Endometrium (tissue), 2 donors: ENCODE data around the gene OVOL2.

ENCODE experiments used
- FAIRE-seq: peaks from 2 replicates; lab custom pipeline; 2012; peaks lifted over from hg19 to GRCh38; lab: Jason Lieb, UNC
- donor health status: control.
- donor health status: control.

OVOL2 gene

DNA sequence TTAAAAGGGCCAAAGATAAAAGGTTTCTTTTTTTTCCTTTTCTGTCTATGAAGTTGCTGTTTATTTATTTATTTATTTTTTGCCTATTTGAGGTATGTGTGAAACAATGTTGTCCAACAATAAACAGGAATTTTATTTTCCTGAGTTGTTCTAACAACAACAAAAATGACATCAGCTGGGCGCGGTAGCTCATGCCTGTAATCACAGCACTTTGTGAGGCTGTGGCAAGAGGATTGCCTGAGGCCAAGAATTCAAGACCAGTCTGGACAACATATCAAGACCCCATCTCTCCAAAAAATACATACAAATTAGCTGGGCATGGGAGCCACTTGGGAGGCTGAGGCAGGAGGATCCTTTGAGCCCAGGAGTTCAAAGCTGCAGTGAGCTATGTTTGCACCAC, 44.8 kb downstream of the OVOL2 start:
- FAIRE-seq = no peak

DNA sequence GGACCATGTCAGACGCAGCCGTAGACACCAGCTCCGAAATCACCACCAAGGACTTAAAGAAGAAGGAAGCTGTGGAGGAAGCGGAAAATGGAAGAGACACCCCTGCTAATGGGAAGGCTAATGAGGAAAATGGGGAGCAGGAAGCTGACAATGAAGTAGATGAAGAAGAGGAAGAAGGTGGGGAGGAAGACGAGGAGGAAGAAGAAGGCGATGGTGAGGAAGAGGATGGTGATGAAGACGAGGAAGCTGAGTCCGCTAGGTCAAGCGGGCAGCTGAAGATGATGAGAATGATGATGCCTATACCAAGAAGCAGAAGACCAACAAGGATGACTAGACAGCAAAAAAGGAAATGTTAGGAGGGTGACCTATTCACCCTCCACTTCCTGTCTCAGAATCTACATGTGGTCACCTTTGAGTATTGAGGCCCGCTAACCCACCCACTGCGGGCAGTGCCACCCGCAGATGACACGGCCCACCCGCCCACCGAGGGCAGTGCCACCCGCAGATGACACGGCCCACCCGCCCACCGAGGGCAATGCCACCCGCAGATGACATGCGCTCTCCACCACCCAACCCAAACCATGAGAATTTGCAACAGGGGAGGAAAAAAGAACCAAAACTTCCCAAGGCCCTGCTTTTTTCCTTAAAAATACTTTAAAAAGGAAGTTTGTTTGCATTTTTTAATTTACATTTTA, 45.6 kb downstream of the OVOL2 start:
- no peak for FAIRE-seq

DNA sequence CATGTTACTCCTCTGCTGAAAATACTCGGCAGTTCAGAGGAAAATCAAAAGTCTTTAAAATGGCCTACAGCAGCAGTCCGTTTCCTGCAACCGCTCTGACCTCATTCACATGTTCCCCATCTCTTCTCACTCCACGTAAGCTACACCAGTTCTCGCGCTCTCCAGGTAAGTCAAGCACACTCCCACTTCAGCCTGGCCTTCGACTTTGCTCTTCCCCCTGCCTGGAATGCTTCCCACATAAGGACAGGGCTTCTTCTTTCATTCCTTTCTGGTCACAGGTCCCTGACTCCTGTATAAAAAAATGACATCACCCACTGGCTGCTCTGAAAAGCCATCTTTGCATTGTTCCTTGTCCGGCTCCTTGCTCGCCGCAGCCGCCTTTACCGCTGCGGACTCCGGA, 46.2 kb downstream of the OVOL2 start:
- no peak for FAIRE-seq

DNA sequence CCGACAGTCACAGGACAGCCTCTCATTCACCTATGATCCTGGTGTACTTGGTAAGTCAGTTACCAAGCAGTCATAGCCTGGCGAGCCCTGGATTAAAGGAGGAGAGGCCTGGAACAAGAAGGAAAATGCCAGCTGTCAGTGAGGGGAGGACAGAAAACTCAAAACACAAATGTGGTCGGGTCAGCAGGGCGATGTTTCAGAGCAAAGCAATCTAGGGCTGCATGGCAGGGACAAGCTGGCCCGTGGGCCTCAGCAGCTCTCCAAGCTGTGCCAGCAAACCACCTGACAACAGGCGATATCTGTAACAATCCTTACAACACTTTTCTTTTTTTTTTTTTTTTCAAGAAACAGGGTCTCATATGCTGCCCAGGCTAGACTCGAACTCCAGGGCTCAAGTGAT, 48.6 kb downstream of the OVOL2 start:
- FAIRE-seq = no peak

DNA sequence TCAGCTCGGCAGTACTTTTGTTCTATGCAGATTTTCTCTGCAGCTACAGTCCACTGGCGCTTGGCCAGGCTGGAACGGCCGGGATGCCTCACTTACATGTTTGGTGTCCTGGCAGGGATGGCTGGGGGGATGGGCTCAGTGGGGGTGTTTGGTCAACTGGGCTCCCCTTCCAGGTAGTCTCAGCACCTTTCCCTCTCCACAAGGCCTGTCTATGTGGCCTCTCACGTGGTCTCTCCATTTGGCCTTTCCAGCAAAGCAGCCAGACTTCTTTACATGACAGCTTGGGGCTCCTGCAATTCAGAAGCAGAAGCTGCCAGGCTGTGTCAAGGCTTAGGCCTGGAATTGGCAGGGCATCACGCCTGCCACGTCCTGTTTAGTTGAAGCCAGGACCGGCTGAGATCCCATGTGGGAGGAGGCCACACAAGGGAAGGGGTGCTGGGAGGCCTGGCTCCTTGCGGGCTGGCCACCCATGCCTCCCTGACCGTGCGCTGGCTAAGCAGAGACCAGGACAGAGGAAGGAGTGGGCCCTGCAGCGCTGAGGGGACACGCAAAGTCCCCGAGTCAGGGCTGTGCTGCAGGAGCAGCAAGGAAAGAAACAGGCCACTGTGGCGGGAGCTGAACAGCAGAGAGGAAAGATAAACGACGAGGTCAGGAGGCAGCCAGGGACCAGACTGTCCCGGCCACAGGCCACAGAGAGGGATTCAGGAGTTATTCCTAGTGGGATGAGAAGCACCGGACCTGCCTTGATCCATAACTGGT, 50.0 kb downstream of the OVOL2 start:
- no peak for FAIRE-seq

DNA sequence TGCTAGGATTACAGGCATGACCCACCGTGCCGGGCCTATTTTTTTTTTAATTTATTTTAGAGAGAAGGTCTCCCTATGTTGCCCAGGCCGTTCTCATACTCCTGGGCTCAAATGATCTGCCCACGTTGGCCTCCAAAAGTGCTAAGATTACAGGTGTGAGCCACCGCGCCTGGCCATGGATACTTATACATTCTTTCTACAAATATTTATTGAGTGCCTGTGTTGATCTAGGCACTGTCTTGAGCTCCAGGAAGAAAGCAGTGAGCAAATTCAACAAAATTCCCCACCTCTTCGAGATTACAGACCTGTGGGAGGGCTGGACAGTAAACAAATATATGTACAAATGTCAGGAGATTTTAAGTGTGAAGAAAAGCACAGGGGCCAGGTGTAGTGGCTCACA, 51.0 kb downstream of the OVOL2 start:
- no peak for FAIRE-seq

DNA sequence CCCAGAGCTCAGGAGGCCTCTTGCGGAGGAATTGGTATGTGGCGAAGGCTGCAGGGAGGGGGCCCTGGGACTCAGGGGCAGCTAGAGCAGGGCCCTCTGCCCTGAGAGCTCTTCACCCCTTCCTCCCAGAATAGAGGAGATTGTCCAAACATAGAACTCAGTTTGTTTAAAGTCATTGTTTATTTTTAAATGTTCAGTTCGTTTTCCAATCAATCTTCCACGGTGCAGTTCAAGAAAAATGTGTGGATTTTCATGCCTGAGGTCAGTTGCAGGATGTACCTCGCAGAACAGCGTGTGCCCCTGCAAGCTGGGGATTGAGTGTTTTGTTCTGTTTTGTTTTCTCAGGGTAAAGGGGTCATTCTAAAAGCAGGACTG, 51.7 kb downstream of the OVOL2 start:
- FAIRE-seq = no peak

DNA sequence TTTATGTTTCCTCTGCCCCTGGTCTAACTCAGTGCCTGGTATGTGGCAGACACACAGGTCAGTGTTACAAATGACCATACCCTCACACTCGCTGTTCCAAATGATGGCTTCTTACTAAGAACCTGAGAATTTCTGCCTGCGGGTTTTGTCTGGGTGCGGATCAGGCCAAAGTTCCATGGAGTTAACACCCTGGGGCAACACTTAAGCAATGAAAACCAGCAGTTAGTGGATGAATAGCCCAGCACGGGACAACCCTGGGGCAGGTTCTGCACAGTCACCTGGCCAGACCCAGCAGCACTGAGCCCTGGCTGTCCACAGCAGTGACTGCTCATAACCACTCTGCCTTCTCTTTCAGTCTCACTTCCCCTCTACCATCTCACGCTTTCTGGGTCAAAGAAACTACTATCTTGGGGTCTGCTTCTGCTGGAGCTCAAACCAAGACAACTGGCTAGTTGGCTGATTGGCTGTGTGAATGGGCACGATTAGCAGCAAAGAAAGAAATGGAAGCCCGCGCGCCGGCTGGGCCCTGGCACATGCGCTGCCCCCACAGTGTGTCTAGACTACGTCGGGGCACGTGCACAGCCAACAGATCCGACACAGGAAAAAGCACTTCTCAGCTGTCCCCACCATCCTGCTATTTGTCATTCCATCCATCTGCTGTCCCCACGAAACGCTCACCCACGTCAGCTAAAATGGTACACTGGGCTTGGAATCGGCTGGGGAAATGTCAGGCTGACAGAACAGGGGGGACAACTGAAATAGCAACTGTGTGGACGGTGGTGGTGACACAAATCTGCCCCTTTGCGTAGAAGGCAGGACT, 52.3 kb downstream of the OVOL2 start:
- FAIRE-seq = no peak

DNA sequence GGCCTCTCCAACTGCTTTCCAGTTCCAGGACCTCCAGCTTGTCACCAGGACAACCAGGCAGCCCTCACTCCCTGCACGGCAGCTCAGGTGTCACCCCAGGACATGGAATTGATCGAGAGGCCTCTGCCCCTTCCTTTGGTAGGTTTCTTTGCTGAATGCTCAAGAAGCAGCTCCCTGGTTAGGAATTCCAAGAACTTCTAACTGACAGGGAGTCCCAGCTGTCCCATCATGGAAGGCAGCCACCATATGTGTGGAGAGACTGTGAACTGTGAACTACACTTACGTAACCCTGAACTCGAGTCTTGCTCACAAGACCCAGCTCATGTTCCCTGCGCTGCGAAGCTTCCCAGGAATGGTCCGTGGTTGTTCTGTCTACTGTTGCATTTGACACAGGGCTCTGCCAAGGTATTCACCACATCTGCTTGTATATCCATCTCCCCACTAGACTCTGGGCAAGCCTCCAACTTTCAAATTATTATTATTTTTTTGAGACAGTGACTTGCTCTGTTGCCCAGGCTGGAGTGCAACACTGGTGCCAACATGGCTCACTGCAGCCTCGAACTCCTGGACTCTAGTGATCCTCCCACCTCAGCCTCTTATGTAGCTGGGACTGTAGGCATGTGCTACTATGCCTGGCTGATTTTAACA, 53.2 kb downstream of the OVOL2 start:
- FAIRE-seq = no peak

DNA sequence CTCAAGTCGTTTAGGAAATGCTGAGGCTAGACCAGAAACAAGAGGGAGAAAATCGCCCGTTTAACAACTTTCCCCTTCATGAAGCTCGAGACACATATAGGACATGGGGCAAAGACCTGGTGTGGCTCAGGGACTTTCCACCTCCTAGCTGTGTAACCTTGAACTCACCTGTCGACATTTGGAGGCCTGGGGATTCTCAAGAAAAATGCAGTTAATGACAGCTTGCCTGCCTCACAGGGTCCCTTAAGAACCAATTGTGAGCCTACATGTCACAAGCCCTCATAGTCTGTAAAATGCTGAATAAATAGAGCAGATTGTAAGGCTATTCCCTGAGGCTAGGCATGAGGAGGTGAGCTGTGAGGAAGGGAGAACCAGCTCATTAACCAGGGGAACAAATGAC, 53.8 kb downstream of the OVOL2 start:
- no peak for FAIRE-seq

DNA sequence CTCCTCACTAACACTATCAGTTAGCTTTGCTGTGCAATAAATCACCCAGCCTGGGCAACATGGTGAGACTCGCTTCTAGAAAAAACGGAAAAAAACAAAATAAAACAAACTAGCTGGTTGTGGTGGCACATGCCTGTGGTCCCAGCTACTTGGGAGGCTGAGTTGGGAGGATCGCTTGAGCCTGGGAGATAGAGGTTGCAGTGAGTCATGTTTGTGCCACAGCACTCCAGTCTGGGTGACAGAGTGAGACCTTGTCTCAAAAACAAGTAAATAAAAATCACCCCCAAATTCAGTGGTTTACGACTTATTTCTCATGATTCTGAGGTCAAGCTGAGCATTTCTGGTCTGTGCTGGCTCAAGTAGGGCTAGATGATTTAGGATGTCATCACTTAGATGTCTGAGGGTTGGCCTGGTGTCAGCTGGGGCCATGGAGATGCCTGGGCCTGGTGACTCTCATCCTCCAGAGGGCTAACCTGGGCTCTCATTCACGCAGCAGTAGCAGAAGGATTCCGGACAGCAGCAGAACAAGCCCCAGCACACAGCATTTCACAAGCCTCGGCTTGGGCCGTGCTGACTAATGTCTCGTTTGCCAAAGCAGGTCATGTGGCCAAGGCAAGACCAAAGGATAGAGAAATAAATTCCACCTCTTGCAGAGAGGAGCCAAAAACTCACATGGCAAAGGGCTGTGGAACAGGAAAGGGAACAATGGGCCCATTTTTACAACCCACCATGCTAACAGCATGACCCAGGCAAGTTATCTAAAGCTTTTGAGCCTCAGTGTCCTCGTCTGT, 56.4 kb downstream of the OVOL2 start:
- no peak for FAIRE-seq

DNA sequence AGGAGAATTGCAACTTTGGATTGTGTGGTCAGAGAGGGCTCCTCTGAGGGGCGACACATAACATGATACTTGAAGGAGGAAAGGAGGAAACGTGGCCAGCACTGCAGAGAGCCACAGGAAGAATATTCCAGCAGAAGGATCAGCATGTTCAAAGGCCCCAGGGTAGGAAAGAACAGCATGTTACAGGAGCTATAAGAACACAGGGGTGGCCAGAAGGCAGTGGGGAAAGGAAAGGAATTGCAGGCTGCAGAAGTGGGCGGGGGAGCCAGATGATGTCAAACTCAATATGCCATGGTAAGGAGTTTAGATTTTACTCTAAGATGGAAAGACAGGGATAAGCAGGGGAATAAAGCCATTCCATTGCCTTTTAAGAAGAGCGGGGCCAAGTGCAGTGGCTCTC, 58.1 kb downstream of the OVOL2 start:
- FAIRE-seq = no peak

DNA sequence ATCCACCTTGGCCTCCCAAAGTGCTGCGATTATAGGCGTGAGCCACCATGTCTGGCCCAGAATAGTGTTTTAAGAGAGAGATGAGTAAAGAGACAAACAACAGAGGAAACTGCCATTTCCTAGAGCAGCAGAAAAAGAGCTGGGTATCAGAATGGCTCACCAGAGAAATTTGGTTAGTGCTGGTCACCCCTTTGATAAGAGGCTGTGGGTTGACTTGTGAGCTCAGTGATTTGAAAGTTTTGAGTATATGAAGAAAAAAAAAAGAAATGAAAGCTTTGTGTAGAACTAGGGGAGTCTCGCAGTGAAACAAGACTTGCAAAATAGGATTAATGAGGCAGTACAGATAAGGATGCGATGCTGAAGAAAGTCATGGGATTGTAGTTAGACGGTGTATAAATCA, 59.3 kb downstream of the OVOL2 start:
- no peak for FAIRE-seq

DNA sequence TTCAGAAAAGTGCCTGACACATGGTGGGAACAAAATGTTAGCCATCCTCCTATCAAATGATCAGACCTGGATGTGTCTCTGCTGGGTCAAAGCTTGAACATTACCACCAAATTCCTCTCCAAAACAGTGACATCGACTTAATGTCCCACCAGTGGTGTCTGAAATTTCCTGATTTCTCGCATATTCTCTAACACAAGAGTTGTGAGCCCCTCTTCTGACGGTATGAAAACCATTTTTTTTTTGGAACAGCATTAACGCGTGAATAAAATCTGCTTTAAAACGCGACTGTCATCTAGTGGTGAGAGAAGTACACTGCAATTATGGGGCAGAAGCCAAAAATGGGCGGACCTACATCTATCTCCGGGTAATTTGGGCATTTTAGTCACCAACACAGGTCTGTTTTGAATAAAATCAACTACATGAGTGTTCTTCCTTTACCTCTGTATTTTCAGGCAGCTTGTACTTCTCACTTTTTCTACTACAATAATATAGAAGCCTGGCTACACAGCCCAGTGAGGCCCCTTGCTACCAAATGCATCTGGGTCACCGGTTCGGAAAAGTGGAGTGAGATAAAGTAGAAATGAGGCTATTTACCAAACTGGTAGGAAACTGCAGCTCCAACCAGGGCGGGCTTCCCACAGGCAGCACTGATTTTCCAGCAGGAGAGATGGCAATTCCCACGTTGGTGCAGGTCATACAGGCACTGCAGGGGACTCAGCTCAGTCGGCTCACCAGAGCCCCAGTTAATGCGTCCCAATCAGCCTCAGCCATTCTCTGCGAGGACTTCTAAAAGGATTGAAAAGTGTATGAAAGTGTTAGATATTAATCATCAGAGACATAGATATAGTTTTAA, 61.5 kb downstream of the OVOL2 start:
- FAIRE-seq = peak; percentile 77

DNA sequence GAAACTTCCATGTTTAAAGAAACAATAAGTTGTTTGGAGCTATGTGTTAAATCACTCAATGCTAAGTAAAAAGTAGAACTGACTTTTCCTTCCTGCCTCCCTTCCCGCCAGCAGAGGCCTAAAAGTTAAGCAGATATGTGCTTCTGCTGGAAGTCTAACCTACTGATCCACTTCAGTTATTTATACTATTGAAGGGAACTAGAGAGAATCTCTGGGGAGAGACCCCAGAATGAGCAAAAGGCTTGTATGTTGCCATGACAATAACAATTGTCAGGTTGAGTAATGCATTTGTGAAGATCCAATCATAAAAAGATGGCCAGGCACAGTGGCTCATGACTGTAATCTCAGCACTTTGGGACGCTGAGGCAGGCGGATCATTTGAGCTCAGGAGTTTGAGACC, 64.2 kb downstream of the OVOL2 start:
- no peak for FAIRE-seq

DNA sequence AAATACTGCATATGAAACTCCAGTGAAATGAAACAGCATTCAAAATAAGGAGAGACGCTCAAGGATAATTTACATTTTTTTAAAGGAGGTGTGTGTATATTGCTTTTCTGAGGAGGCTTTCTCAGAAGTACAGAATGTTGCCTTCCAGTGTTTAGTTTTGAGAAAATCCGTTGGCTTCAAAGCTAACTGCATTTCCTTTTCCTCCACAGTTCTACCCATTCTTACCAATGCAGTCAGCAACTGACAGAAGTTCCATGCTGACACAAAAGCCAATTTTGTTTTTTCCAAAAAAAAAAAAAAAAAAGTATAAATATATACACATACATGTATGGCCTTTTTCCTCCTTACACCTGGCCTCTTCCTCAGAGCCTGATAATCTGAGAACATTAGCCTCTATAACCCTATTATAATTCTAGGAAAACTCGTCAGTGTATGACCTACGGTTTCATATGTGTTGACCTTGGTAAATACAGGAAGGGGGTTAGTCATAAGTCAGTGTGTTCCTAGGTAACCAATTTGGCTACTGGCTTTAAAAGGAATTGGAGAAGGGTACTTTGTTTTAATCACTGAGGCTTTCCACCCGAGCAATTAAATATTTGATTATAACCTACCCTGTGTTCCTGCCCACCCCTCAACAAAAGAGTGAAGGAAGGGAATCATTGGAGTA, 64.7 kb downstream of the OVOL2 start:
- no peak for FAIRE-seq

DNA sequence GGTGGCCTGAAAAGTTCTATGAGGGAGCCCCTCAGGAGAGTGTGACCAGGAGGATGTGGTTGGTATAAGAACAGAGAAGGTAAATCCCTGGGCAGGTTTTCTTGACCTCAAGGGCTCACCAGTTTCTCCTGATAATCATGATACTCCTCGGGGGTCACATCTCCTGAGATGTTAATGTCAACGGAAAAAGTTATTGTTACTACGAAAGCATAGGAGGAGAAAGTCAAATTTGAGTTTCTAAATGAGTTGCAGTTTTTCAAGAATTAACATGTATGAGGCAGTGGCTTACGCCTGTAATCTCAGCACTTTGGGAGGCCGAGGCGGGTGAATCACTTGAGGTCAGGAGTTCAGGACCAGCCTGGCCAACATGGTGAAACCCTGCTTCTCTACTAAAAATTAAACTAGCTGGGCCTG, 65.5 kb downstream of the OVOL2 start:
- no peak for FAIRE-seq

DNA sequence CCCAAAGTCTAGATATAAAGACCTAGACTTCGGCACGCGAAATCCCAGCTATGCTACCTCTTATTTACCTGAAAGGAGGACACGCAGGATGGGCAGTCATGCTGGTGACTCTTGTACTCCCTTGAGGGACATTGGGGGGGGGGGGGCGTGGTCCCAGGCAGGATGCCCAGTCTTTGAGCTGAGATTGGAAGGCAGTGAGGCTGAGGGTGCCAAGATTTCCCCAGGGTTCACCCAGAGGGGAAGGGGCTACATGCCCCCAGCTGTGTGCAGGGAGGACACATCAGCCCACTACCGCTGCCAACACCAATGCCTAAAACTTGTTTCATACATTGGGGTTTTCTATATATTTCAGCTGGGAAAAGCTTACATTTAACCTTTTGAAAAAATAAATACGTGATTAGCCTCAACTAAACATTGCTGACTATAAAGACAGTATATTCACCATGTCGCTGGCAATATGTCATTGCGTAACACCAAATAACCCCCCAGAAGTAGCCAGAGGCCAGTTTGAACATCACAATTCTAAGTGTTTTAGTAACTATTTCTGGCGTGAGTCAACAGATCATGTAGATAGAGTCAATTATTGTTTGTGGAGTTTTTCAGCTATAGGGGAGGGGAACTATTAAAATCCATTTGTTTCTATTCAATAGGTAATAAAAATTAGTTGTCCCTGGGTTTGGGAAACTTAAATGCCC, 67.3 kb downstream of the OVOL2 start:
- FAIRE-seq = no peak

DNA sequence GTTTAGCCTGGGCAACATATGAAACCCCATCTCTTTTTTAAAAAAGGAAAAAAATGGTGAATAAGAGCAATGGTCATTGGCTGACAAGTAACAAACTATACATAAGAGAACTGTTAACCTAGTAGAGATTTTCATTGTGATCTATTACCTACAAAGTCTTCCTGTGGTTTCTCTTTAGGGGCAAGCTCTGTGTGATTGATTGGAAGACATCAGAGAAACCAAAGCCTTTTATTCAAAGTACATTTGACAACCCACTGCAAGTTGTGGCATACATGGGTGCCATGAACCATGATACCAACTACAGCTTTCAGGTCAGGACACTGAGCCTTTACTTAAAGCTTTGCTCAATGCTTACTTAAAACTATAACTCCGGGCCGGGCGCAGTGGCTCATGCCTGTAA, 69.7 kb downstream of the OVOL2 start:
- no peak for FAIRE-seq
